Femur (tissue), 1 donor: ENCODE data around the gene NCDN.

Experiments
- DNase-seq: peaks from one replicate; pipeline ENCODE4 v3.0.0-alpha.2; 2017

NCDN gene

DNA sequence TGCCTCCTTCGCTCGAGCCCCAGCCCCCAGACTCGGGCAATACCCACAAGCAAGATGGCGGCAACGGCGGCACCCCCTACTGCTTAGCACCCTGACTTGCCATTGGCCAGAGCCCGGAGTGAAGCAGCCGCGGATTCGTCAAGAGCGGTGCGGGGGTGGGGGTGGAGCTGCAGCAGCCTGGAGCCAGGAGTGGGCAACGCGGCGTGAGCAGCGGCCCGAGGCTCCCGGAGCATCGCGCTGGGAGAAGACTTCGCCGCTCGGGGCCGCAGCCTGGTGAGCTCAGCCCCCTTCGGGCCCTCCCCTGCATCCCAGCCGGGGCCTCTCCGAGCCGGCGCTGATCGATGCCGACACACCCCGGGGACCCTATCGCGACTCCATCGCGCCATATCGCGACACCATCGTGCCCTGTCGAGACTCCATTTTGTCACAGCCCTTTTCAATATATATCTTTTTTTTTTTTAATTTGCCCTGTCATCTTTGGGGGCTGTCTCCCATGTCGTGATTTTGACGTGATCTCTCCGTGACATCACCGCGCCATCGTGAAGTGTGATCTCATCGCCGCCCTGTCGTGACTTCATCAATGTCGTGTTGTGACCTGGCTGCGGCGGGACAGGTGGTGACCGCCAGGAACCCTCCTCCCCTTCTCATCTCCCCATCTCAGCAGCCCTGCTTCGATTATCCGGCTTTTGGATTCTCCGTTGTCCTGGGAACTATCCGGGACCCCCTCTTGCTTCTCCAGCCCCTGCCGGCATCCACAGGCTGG lies at the start of gene NCDN:
Gene NCDN (plus strand): TSS at position 189 of the 763 bp plus-strand sequence. CDS start 392 bp downstream, at position 581.
- DNase-seq = peak; percentile 98

DNA sequence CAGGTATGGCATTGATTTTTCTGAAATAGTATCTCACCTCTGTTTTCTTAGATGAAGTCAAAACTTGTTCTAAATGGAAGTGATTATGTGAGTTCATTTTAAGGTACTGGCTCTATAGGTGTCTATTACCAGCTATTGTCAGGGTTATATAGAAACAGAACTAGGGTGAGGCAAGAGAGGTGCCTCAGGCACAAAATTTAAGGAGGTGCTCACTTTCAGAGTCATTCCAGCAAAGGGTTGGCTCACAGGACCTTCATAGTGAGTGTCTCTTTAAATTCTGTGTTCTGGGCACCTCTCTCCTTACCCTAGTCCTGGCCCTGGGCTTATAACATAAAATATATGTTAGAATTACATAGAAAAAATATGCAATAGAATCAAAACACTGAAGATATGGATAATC lies 49.7 kb upstream of the NCDN start:
- DNase-seq = no peak

DNA sequence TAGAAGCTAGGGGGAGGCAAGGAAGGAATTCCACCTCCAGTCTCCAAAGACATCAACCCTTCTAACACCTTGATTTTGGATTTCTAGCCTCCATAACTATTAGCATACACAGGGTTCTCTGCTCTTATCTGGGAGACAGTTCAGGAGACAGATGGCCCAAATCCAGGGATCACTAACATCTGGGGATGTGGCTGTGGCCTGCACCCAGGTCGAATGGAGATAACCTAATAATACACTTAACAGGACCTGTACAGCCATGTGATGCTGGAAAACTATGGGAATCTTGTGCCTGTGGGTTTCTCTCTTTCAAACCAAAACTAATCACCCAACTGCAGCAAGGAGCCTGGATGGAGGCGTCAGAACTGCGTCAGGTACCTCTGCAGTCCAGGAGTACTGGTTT lies 48.0 kb upstream of the NCDN start:
- DNase-seq = no peak

GRCh38 chr1:35511305-35511704 lies 46.3 kb upstream of the NCDN start:
- DNase-seq = no peak

DNA sequence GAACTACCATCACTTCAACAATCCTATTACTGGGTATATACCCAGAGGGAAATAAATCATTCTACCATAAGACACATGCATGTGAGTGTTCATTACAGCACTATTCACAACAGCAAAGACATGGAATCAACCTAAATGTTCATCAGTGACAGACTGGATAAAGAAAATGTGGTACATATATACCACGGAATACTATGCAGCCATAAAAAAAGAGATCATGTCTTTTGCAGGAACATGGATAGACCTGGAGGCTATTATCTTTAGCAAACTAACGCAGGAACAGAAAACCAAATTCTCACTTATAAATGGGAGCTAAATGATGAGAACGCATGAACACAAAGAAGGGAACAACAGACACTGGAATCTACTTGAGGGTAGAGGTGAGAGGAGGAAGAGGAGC lies 39.4 kb upstream of the NCDN start:
- no peak for DNase-seq

DNA sequence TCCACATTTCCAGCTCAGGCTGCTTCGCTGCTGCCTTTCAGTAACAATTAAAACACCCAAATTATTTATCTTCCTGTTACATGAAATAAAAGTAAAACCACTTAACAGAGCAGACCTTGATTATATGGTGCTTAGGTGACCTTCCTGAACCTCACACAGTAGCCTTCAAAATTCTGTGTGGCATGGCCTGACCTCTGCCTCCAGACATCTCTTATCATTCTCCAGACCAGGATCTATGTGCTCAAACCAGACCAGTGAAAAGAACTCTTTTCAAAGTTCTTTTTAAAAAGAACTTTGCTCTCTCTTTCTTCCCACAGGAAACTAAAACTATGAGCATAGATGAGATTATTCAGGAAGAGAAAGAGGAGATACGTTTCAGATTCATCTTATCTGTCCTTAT lies 38.2 kb upstream of the NCDN start:
- DNase-seq = no peak

GRCh38 chr1:35524106-35524505 lies 33.5 kb upstream of the NCDN start:
- DNase-seq = no peak

DNA sequence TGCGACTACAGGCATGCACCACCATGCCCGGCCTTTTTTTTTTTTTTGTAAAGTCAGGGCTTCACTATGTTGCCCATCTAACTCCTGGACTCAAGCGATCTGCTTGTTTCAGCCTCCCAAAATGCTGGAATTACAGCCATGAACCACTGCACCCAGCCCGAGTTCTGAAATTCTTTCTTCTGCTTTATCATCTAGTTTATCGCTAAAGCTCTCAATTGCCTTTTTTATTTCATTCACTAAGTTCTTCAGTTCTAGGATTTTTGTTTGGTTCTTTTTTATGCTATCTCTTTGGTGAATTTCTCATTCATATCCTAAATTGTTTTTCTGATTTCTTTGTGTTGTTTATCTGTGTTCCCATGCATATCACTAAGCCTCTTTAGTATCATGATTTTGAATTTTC lies 27.4 kb upstream of the NCDN start:
- no peak for DNase-seq

- DNase-seq = no peak
Observed at GRCh38 chr1:35530946-35531345, 26.7 kb upstream of the NCDN start.

- no peak for DNase-seq
Observed at GRCh38 chr1:35531368-35531767, 26.2 kb upstream of the NCDN start.

- DNase-seq = no peak
Observed at GRCh38 chr1:35532497-35533223, 24.9 kb upstream of the NCDN start.

DNA sequence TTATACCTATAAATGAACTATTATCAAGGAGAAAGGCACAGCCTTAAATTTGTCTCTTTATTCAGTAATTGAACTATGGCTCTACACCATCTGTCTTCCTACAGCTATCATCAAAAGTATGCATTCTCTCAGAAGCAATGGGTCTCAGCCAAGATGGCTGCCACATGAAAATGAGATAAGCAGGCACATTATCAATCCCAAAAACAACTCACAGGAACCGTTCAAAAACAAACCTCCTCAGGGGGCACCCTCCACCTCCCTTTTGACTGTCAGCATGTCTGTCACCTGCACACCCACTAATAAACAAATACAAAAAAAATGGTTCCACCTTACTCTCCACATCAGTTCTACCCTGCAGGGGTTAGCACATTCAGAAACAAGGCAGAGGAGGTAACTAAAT lies 24.0 kb upstream of the NCDN start:
- no peak for DNase-seq

GRCh38 chr1:35535243-35535642 lies 22.4 kb upstream of the NCDN start:
- DNase-seq = no peak

GRCh38 chr1:35536556-35537162 lies 20.9 kb upstream of the NCDN start:
- no peak for DNase-seq

GRCh38 chr1:35537806-35538205 lies 19.8 kb upstream of the NCDN start:
- DNase-seq = no peak

DNA sequence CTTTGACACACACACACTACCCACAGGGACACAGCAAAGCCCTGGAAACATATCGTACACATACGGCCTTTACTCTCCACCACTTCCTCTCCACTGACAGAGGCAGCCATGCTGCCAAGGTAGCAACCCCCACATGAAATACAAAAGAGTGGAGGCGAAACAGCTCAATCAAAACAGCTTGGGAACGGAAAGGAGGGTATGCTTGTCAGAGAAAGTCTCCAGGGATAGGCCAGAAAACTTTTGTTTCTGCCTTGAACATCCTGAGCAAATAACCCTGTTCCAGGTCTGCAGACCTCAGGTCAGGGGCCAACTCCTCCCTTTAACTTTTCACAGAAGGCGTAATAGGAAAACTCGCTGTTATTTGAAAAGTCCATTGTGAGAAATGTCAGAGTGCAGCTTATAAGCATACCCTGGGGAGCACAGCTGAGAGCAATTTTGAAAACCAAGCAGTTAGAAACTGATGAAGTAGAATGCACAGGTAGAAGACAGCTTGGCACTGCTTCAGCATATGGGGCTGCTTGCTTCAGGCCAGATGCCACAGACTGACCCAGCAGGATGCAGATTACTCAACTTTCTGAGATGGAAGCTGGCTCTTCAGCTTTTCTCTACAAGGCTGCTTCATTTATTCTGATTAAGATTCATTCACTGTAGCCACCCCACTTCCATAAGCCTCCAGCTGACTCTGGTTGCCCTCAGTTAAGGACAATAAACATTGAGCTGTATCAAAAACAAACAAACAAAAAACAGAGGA lies 18.4 kb upstream of the NCDN start:
- DNase-seq = no peak

GRCh38 chr1:35539824-35540261 lies 17.8 kb upstream of the NCDN start:
- DNase-seq = no peak

DNA sequence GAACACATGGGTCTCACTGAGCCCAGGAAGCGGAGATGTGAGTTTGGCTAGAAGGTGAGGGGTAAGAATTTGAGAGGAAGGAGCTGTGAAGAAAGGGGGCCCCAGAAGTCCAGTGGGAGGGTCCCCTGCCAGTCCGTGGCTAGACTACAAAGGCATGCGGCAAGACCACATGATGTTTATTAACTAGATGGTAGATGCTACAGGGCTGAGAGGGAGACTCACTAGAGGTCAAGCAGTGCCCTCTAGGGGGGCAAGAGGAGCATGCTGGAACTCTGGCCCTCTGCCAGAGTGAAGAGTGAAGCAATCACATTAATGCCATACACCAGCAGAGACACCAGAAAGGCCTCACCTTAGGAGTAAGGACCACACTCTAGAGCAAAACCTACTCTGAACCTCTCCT lies 12.6 kb upstream of the NCDN start:
- DNase-seq = no peak

- no peak for DNase-seq
Observed at GRCh38 chr1:35546614-35547013, 11.0 kb upstream of the NCDN start.

DNA sequence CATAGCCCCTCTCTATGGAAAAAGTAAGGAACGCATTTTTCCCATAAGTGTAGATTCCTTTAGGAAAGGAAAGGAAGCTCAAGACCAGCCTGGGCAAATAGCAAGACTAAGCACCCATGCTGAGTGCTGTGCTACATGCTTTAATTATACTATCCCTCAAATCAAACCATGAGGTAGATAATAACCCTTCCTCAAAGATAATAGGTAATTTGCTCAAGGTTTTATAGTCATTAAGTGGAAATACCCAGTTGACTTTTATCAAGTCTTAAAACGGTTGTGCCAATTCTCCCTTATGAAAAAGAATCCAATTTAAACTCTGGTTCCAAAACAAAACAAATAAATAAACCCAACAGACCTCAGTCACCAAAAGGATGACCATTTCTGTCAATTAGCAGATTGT lies 3.7 kb upstream of the NCDN start:
- DNase-seq = no peak

GRCh38 chr1:35554266-35555211 lies 3.1 kb upstream of the NCDN start:
- DNase-seq = no peak

GRCh38 chr1:35555212-35555584 lies 2.4 kb upstream of the NCDN start:
- DNase-seq = no peak
